H1 (cell line): ENCODE results near the gene ALG2.

Experiments used
- EP300 ChIP-seq, 2 experiments: IDR thresholded peaks; 1 replicate in 1 of 2; 2 replicates in 1 of 2; pipeline ENCODE4 v1.6.1; 2011 to 2012; ENCODE audit warnings: low read depth in 2 of 2, low read length in 2 of 2, mild to moderate bottlenecking in 2 of 2, borderline replicate concordance in 1 of 2, inconsistent platforms in 1 of 2, moderate library complexity in 1 of 2
- SIN3A ChIP-seq, 2 experiments: IDR thresholded peaks in 1 of 2; conservative IDR thresholded peaks in 1 of 2; 2 replicates each; pipeline ENCODE4 v1.6.1; 2011 to 2012; ENCODE audit warnings: low read length in 2 of 2, improper control_type of control experiment in 1 of 2, low read depth in 1 of 2, mild to moderate bottlenecking in 1 of 2
- SRF ChIP-seq: IDR thresholded peaks from 2 replicates; pipeline ENCODE4 v1.6.1; 2011; ENCODE audit warnings: mild to moderate bottlenecking, low read depth, low read length, moderate library complexity
- SUZ12 ChIP-seq: fragments of 200-600 bp; sonication (generic); IDR thresholded peaks from 2 replicates; pipeline ENCODE4 v1.6.1; 2012; ENCODE audit warnings: mild to moderate bottlenecking, inconsistent platforms, low read length, moderate library complexity, mixed read lengths
- TF ChIP-seq, protein P1 (sequence below), 3 experiments: IDR thresholded peaks; 1 replicate in 2 of 3; 2 replicates in 1 of 3; pipeline versions ENCODE4 v1.5.1 to v1.6.1; 2011; ENCODE audit warnings: low read length in 3 of 3, mild to moderate bottlenecking in 3 of 3, inconsistent platforms in 2 of 3, low read depth in 1 of 3, moderate library complexity in 1 of 3; ENCODE audit not compliant: insufficient read depth in 1 of 3; ENCODE audit errors: control extremely low read depth in 1 of 3
- TF ChIP-seq, protein P2 (sequence below): IDR thresholded peaks from 2 replicates; pipeline ENCODE4 v1.6.1; 2012; ENCODE audit warnings: inconsistent platforms

DNA sequence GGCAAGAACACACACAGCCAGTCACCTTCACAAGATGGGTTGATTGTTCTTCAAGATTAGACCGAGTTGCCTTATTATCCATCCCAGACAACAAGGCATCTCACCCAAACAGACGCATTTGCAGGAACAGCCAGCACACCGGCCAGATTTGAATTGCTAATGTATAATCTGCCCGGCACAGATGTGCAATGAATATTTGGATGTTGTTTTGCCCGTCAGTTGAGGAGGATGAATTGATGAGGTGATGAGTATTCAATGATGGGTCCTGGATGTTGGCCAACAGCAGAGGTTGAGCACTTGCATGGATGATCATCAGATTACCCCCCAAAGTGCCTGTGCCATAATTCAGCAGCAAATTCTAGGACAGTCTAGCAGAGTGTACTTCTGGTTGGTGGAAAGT is 20.1 kb downstream of the ALG2 start:
- TF ChIP-seq, protein P1, sequence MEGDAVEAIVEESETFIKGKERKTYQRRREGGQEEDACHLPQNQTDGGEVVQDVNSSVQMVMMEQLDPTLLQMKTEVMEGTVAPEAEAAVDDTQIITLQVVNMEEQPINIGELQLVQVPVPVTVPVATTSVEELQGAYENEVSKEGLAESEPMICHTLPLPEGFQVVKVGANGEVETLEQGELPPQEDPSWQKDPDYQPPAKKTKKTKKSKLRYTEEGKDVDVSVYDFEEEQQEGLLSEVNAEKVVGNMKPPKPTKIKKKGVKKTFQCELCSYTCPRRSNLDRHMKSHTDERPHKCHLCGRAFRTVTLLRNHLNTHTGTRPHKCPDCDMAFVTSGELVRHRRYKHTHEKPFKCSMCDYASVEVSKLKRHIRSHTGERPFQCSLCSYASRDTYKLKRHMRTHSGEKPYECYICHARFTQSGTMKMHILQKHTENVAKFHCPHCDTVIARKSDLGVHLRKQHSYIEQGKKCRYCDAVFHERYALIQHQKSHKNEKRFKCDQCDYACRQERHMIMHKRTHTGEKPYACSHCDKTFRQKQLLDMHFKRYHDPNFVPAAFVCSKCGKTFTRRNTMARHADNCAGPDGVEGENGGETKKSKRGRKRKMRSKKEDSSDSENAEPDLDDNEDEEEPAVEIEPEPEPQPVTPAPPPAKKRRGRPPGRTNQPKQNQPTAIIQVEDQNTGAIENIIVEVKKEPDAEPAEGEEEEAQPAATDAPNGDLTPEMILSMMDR (IDR thresholded peaks at IDR 0.05; ENCODE audit: control extremely low read depth in 1 of 3, insufficient read depth in 1 of 3, low read depth in 1 of 3, low read length in 3 of 3): no peak
- TF ChIP-seq SUZ12 (no peak), EP300 (IDR thresholded peaks at IDR 0.05; ENCODE audit: borderline replicate concordance in 1 of 2, low read depth in 2 of 2, low read length in 2 of 2) (no peak), SIN3A (conservative IDR thresholded peaks at IDR 0.05 in 1 of 2, IDR thresholded peaks at IDR 0.05 in 1 of 2; ENCODE audit: low read depth in 1 of 2, low read length in 2 of 2) (no peak), SRF (no peak)
- TF ChIP-seq, protein P2, sequence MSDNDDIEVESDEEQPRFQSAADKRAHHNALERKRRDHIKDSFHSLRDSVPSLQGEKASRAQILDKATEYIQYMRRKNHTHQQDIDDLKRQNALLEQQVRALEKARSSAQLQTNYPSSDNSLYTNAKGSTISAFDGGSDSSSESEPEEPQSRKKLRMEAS: no peak
